Measurements from ENCODE around the gene CDPF1.

Gene CDPF1

GRCh38 chr22:46234969-46235368, 15.1 kb downstream of the CDPF1 start:
- no peak overlapping the region for H3K4me3 ChIP-seq (ENCODE audit: low read depth, low read length)
- no peak for DNase-seq (ENCODE audit: low read depth)
- TF ChIP-seq CTCF (IDR thresholded peaks at IDR 0.05; ENCODE audit: control insufficient read depth, extremely low read depth, insufficient read depth), result no peak

- TF ChIP-seq CTCF (IDR thresholded peaks at IDR 0.05; ENCODE audit: control insufficient read depth, extremely low read depth, insufficient read depth), result no peak
- no peak overlapping the region for H3K4me3 ChIP-seq (ENCODE audit: low read depth, low read length)
- DNase-seq (ENCODE audit: low read depth), result no peak
Measured at GRCh38 chr22:46233231-46233630, 16.9 kb downstream of the CDPF1 start.

- DNase-seq (ENCODE audit: low read depth), result no peak
- TF ChIP-seq CTCF (IDR thresholded peaks at IDR 0.05; ENCODE audit: control insufficient read depth, extremely low read depth, insufficient read depth), result no peak
- H3K4me3 ChIP-seq (ENCODE audit: low read depth, low read length), result no peak overlapping the region
Measured at GRCh38 chr22:46230262-46230901, 19.7 kb downstream of the CDPF1 start.

- no peak for DNase-seq (ENCODE audit: low read depth)
- TF ChIP-seq CTCF (IDR thresholded peaks at IDR 0.05; ENCODE audit: control insufficient read depth, extremely low read depth, insufficient read depth), result no peak
- H3K4me3 ChIP-seq (ENCODE audit: low read depth, low read length), result no peak overlapping the region
Measured at GRCh38 chr22:46229701-46230100, 20.4 kb downstream of the CDPF1 start.

GRCh38 chr22:46226577-46226976, 23.5 kb downstream of the CDPF1 start:
- DNase-seq (ENCODE audit: low read depth), result no peak
- TF ChIP-seq CTCF (IDR thresholded peaks at IDR 0.05; ENCODE audit: control insufficient read depth, extremely low read depth, insufficient read depth), result no peak
- H3K4me3 ChIP-seq (ENCODE audit: low read depth, low read length), result no peak overlapping the region

GRCh38 chr22:46225631-46226030, 24.5 kb downstream of the CDPF1 start:
- no peak overlapping the region for H3K4me3 ChIP-seq (ENCODE audit: low read depth, low read length)
- DNase-seq (ENCODE audit: low read depth), result no peak
- TF ChIP-seq CTCF (IDR thresholded peaks at IDR 0.05; ENCODE audit: control insufficient read depth, extremely low read depth, insufficient read depth), result no peak

- no peak for DNase-seq (ENCODE audit: low read depth)
- no peak overlapping the region for H3K4me3 ChIP-seq (ENCODE audit: low read depth, low read length)
- no peak for TF ChIP-seq CTCF (IDR thresholded peaks at IDR 0.05; ENCODE audit: control insufficient read depth, extremely low read depth, insufficient read depth)
Measured at GRCh38 chr22:46224898-46225290, 25.2 kb downstream of the CDPF1 start.
